ENCODE measurements around the gene CD40.
"Not testable (repeated sequence)": the region's sequence is repeated elsewhere in the genome, so short reads cannot be mapped to it uniquely, and the experiment has no call there.

CD40 gene

GRCh38 chr20:46117704-46118467, at the start of gene CD40:
TSS of gene CD40 (plus strand) at chr20:46118314. CDS start at chr20:46118344, 30 bp downstream.
- no peak for FAIRE-seq

DNA sequence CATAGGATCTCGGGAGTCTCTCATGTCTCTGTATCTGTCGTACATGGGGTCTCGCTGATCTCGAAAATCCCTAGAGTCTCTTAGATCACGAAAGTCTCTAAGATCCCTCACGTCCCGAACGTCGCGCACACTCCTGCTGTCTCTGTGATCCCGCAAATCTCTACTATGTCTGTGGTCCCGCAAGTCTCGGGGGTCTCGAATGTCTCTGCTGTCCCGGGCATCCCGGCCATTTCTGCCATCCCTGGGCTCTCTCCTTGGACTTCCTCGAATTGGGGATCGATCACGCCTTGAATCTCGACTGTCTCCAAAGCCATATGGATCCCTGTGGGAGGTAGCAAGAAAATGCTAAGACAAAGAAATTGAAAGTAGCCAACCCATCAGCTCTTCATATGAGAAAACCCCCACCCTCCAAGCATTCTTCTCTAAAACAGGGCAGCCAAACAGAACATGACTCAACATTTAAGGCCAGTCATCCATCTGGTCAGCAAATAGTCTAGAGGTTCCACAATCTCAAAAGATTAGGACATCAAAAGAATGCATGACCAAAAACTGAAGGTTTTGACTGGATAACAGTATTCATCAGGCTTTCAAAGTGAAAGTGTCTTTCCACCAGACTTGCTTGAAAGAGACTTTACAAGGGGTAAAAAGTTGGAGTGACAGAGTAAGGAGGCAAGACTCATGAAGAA, 47.8 kb upstream of the CD40 start:
- no peak for FAIRE-seq

DNA sequence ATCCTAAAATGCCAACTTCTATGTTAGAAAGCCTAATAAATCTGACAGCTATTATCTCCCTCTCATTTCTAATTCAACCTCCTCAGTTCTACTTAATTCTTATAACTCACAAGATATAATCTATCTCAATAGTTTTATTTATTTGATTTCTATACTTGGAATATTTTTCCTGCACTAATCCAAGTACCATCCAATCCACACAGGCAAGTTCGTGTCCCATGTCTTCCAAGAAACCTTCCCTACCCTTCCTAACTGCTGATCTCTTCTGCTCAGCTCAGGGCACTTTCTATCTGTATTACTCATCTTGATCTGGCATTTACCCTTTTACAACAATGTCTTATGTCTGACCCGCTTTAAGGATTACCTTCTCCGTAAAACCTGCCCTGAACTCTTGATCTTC, 46.5 kb upstream of the CD40 start:
- FAIRE-seq, result no peak

GRCh38 chr20:46073024-46073423, 45.1 kb upstream of the CD40 start:
- no peak for FAIRE-seq

DNA sequence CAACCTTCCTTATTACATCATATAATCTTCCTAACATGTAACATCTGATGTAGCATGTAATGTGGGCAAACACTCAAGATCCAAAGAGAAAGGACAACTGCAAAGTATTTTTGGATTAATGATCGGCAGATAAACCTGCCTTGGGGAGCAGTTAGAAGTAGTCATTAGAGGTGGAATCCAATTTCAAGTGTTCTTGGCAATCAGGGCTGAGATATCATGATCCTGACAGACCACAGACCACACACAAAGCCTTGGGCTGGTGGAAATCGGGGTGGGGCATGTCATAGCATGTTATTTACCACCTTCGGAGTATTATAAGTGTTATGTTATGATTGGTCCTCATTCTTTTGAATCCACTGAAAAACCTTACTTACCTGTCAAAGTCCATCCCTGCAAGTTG, 44.7 kb upstream of the CD40 start:
- no peak for FAIRE-seq

GRCh38 chr20:46074006-46074405, 44.1 kb upstream of the CD40 start:
- FAIRE-seq, result no peak

DNA sequence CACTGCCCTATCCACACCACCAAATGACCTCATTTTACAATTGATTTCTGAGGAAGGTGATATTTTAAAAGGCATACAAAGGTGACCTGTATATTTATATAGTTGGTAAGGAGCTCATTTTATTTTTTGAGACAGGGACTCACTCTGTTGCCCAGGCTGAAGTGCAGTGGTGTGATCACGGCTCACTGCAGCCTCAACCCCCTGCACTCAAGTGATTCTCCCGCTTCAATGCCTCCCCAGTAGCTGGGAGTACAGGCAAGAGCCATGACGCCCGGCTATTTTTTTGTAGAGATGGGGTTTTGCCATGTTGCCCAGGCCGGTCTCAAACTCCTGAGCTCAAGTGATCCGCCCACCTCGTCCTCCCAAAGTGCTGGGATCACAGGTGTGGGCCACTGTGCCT, 41.3 kb upstream of the CD40 start:
- FAIRE-seq, result no peak

- FAIRE-seq, result no peak
These were observed 40.3 kb upstream of the CD40 start for GRCh38 chr20:46077642-46078305.

GRCh38 chr20:46078954-46079353, 39.2 kb upstream of the CD40 start:
- FAIRE-seq, result no peak

DNA sequence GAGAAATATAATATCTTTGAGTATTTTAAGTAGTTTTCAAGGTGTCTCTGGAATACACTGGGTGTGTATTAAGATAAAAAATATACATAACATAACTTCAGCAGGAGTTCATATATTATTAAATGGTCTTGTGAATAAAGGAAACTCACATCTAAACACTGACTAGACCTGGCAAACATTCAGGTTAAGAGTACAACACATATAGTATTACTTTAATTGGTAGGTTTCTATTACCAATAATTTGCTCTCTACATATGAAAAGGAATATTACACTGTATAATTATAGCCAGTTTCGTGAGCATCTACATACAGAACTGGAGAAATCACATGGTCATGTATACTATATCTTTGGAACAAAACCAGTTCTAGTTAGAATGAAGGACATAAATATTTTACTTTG, 37.0 kb upstream of the CD40 start:
- FAIRE-seq, result no peak

DNA sequence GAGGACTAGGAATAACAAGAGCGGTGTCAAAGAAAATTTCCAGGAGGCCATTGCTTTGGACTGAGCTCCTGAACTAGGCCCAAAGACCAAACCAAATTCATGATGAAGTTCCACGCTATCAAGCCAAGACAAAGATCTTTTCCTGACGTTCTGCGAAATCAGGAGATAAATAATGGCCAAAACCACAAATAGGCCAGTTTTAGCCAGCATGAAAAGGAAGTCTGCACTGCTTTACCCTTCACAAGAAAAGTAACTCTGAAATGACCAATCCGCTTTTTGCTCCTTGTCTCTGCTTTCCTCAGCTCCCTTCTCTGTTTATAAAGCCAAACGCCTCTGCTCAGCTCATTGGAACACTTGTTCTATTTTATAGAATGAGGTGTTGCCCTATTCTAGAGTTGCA, 35.0 kb upstream of the CD40 start:
- no peak for FAIRE-seq

- no peak for FAIRE-seq
These were observed 34.5 kb upstream of the CD40 start for GRCh38 chr20:46083531-46084061.

- FAIRE-seq, result no peak
These were observed 33.3 kb upstream of the CD40 start for GRCh38 chr20:46084805-46085178.

DNA sequence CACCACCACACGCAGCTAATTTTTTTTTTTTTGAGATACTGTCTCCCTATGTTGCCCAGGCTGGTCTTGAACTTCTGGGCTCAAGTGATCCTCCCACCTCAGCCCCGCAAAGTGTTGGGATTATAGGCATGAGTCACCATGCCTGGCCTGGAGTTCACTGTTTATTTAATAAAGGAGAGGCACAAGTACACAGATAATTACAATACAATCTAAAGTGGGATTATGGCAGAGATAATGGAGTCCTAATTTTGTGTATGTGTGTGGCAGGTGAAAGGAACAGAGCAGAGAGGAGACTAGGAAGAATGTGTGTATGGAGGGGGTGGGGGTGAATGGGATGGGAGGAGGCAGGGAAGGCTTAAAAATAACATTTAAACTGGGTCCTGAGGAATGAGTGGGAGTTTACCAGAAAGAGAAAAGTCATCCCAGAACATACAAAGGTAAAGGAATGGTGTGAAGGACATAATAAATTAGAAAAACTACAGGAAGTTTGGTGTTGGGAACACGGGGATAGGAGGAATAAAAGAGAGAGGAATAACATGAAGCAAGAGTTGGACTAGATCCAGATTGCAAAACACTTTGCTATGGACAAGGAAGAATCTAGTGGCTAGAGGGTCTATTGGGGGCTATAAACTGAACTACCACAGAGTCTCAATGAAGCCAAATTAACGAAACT, 32.8 kb upstream of the CD40 start:
- no peak for FAIRE-seq

GRCh38 chr20:46087161-46087560, 31.0 kb upstream of the CD40 start:
- peak; percentile 15 for FAIRE-seq

GRCh38 chr20:46088409-46089166, 29.5 kb upstream of the CD40 start:
- no peak for FAIRE-seq

DNA sequence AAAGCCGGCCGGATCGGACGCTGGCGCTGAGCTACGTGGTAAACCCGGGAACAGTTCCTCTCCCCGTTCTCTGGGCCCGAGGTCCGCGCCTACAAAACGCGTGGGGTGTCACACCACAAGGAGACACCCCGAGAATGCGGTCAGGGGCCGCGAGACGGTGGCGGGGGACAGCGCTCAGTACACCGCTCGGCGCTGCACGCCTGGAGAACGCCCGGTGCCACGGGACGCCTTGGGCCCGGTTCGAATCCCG, 29.0 kb upstream of the CD40 start:
- FAIRE-seq, result no peak

GRCh38 chr20:46089417-46090388, 28.4 kb upstream of the CD40 start, which contains the start of gene NCOA5:
TSS of gene NCOA5 (minus strand) at chr20:46089962. CDS start at chr20:46079424, 10,538 bp downstream.
- FAIRE-seq, result peak; percentile 31

DNA sequence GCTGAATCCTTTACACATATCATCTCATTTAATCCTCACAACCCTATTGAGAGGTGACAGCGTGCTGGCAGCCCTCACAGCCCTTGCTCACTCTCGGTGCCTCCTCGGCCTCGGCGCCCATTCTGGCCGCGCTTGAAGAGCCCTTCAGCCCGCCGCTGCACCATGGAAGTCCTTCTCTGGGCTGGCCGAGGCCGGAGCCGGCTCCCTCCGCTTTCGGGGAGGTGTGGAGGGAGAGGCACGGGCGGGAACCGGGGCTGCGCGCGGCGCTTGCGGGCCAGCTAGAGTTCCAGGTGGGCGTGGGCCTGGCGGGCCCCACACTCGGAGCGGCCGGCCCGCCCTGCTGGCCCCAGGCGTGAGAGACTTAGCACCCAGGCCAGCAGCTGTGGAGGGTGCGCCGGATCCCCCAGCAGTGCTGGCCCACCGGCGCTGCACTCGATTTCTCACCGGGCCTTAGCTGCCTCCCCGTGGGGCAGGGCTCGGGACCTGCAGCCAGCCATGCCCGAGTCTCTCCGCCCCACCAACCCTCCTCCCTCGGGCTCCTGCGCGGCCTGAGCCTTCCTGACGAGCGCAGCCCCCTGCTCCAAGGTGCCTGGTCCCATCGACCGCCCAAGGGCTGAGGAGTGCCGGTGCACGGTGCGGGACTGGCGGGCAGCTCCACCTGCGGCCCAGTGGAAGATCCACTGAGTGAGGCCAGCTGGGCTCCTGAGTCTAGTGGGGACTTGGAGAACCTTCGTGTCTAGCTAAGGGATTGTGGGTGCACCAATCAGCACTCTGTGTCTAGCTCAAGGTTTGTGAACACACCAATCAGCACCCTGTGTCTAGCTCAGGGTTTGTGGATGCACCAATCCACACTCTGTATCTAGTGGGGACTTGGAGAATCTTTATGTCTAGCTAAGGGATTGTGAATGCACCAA, 26.2 kb upstream of the CD40 start:
- not testable (repeated sequence) for FAIRE-seq

- FAIRE-seq, result no peak
These were observed 24.6 kb upstream of the CD40 start for GRCh38 chr20:46093531-46093930.
